ENCODE results near the gene OR2B2.

The OR2B2 gene

GRCh38 chr6:27893059-27893835, 18.9 kb downstream of the OR2B2 start:
- peak; percentile 77 for DNase-seq

- DNase-seq: no peak
Measured at GRCh38 chr6:27892649-27893058, 19.5 kb downstream of the OR2B2 start.

DNA sequence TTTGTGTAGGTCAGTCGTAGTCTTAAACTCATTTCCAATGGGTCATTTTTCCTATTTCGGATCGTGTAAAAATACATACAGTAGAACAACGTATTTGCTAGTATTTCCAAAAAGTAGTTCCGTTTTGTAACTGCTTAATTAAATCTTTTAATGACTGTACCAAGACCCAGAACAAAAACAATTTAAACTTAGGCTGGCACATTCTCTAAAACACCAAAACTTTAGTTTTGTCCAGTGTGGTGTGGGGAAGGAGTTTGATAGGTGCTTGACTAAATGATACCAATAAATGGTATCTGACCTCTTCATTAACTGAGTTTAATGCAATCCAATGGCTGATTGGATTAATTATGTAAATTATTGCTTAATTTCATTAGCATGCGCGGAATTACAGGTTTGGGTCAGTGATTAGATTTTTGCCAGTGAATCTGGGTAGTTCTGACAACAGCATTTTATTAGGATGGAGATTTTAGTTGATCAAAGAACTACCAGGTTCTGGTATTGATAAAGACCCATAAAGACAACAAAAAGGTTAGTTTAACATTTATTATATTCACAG, 20.8 kb downstream of the OR2B2 start:
- no peak for DNase-seq

GRCh38 chr6:27890445-27891319, 21.5 kb downstream of the OR2B2 start:
- DNase-seq: no peak

DNA sequence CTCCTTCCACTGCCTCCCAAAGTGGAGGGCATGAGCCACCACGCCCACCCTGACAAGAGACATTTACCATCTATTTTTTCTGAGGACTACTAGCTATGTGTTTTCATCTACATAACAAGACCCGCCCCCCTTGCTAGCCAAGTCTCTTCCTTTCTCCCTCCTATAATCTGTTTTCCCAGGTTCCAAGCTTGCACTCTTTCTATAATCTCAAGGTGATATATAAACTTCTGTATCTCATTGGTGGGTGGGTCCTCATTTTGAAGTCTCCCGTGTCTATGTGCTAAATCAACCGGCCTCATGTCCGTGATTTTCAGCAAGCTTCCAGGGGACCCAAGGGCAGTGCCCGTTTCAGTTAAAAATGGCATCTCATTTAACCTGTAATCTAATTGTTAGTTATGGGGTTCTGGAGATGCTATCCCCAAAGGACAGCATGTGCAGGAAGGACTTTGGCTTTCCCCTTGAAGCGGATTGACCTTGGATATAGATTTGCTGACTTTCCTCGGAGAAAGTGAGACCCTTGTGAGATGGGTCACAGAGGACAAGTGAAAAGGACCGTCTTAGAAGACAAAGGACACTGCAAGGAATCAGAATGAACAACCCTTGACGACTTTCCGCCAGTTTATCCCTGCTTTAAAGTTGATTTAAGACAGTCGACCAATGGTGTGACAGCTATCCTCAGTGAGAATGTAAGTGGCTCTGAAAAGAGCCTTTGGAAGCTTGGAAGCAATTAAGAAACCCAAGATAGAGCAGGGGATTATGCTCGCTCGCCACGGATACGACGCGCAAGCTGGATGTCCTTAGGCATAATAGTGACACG, 22.4 kb downstream of the OR2B2 start:
- DNase-seq: no peak

GRCh38 chr6:27889275-27889627, 22.9 kb downstream of the OR2B2 start:
- DNase-seq: no peak

DNA sequence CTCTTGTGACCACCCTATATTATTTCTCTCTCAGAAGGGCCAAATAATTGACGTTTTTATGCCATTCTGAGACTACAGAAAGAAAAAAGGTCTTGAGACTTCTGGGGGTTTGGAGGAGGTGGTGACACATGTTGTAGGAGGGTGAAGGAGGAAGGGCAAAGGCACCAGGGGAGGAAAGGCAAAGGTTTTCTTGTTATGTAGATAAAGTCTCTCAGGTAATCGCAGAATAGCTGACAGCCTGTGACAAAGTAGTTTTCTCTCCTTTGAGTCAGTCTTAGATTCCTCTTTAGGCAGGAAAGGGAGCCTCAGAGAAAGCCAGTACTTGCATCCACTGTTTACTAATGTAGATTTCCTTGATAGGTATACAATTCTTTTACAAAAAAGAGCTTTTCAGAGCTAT, 23.6 kb downstream of the OR2B2 start:
- DNase-seq: no peak

DNA sequence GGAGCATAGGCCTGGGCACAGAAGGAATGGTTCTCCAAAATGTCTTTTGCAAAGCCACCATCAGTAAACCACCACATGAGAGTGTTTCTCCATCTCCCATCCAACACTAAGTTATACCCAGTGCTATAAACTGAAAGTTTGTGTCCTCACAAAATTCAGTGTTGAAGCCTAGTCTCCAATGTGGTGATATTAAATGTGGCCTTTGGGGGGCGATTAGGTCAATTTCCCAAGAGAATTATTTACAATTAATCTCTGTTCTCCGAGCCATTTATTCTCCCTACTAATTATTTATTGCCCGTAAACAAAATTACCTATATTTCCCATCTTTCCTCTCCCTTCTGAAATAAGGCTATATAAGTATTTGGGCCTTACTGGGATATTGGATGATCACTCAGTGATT, 26.1 kb downstream of the OR2B2 start:
- no peak for DNase-seq

GRCh38 chr6:27883136-27883535, 29.1 kb downstream of the OR2B2 start:
- no peak for DNase-seq

- DNase-seq: no peak
Measured at GRCh38 chr6:27882624-27883023, 29.6 kb downstream of the OR2B2 start.

GRCh38 chr6:27879837-27880236, 32.4 kb downstream of the OR2B2 start:
- DNase-seq: no peak

DNA sequence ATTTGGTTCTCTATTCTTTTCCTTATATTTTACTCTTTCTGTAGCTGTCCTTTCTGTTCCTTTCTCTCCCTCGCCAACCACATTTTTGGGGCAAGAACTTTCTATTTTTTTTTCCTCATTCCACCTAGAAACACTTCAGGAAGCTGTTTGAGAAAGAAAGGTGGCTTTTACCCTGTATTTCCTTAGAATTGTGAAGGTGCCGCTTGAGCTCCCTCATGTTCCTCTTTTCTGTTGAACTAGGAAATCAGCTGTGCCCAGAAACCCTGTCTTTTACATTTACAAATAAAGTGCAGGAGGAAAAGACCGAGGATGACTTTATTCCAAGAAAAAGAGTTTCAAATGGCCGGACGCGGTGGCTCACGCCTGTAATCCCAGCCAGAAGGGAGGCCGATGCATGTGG, 38.2 kb downstream of the OR2B2 start:
- no peak for DNase-seq

DNA sequence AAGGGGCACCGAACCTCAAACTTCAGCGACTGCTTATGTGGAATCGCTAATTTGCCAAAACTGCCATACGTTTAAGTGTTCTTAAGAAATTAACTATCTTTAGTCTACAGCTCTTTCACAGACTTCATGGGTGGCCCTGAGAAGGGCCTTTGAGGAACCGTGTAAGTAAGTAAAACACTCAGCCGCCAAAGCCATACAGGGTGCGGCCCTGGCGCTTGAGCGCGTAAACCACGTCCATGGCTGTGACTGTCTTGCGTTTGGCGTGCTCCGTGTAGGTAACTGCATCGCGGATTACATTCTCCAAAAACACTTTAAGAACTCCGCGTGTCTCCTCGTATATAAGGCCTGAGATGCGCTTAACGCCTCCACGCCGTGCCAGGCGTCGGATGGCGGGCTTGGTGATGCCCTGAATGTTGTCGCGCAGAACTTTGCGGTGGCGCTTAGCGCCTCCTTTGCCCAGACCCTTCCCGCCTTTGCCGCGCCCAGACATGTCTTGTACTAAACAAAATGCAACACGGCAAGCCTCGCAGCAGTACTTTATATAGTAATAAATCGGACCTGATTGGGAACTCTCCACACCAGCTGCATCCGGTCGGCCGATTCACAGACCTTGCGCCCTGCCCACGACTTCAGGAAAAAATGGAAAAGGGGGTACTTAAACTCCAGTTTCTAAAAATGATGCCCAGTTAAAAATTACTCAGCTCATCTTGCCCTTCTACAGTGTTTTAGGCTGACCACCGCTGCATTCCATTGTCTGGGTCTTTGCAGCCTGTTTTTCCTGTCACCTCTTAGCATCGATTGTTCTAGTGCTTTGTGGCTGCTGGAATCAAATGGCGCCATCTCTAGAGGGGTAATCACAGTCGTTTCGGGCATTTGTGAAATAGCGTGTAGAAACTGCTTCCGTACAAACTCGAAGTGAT, 38.9 kb downstream of the OR2B2 start:
- DNase-seq: no peak

GRCh38 chr6:27872642-27873020, 39.6 kb downstream of the OR2B2 start:
- no peak for DNase-seq

DNA sequence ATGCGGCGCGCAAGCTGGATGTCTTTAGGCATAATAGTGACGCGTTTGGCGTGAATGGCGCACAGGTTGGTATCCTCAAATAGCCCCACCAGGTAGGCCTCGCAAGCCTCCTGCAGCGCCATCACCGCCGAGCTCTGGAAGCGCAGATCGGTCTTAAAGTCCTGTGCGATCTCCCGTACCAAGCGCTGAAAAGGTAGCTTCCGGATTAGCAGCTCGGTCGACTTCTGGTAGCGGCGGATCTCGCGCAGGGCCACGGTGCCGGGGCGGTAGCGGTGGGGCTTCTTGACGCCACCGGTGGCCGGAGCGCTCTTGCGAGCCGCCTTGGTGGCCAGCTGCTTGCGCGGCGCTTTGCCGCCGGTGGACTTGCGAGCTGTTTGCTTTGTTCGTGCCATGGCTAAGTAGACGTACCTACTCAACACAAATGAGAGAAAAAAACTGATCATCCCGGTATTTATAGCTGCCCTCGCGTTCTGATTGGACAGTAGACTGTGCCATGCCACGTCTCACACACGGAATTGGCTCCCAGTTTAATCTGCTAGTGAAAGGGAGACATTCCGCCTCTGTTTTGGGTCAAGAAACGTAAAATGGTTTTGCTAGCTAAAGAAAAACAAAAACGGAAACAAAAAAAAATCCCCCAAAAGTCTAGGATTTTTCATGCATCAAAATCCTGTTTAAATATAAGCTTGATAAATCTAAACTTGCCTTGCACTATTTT, 40.1 kb downstream of the OR2B2 start:
- no peak for DNase-seq

GRCh38 chr6:27870291-27870870, 41.8 kb downstream of the OR2B2 start:
- DNase-seq: no peak

- DNase-seq: no peak
Measured at GRCh38 chr6:27868311-27868710, 43.9 kb downstream of the OR2B2 start.

GRCh38 chr6:27867945-27868300, 44.3 kb downstream of the OR2B2 start:
- no peak for DNase-seq

- no peak for DNase-seq
Measured at GRCh38 chr6:27867051-27867944, 44.9 kb downstream of the OR2B2 start.
